H9 (cell line): Measurements from ENCODE around the gene CELF4. TPM values are rescaled to one million over a fixed set of nuclear protein-coding genes. Genes with fewer than 3 reads are reported as not detected.

Source experiments
- DNase-seq: peaks from one replicate; pipeline ENCODE4 v3.0.0-alpha.2; 2017
- H2AFZ ChIP-seq: one replicate; pipeline ENCODE4 v1.6.1; 2013; ENCODE audit warnings: mild to moderate bottlenecking, low read length, control low read depth, moderate library complexity
- H2AK5ac ChIP-seq: 2 replicates; pipeline ENCODE4 v1.6.1; 2013; ENCODE audit warnings: low read length, control low read depth, mixed read lengths; ENCODE audit not compliant: insufficient read length
- H2BK120ac ChIP-seq: one replicate; pipeline ENCODE4 v1.6.1; 2013; ENCODE audit warnings: low read depth, mild to moderate bottlenecking, low read length, control low read depth, inconsistent platforms; ENCODE audit not compliant: poor library complexity, severe bottlenecking
- H2BK12ac ChIP-seq: 2 replicates; pipeline ENCODE4 v1.6.1; 2013; ENCODE audit warnings: low read length, control low read depth, mixed read lengths, low read depth; ENCODE audit not compliant: insufficient read length
- H2BK15ac ChIP-seq: 2 replicates; pipeline ENCODE4 v1.6.1; 2013; ENCODE audit warnings: low read depth, low read length, control low read depth
- H2BK20ac ChIP-seq: one replicate; pipeline ENCODE4 v1.6.1; 2013; ENCODE audit warnings: low read depth, mild to moderate bottlenecking, low read length, control low read depth, inconsistent platforms; ENCODE audit not compliant: poor library complexity, severe bottlenecking
- H2BK5ac ChIP-seq: 2 replicates; pipeline ENCODE4 v1.6.1; 2013; ENCODE audit warnings: low read length, control low read depth, mixed read lengths; ENCODE audit not compliant: insufficient read length
- H3K14ac ChIP-seq: 2 replicates; pipeline ENCODE4 v1.6.1; 2013; ENCODE audit warnings: low read length, control low read depth; ENCODE audit not compliant: insufficient read depth
- H3K18ac ChIP-seq: 2 replicates; pipeline ENCODE4 v1.6.1; 2013; ENCODE audit warnings: low read depth, mild to moderate bottlenecking, mixed read lengths, low read length, control low read depth; ENCODE audit not compliant: insufficient read length
- H3K23ac ChIP-seq: 2 replicates; pipeline ENCODE4 v1.6.1; 2013; ENCODE audit warnings: low read length, control low read depth, mixed read lengths, low read depth; ENCODE audit not compliant: insufficient read length
- H3K23me2 ChIP-seq: 2 replicates; pipeline ENCODE4 v1.6.1; 2013; ENCODE audit warnings: low read depth, mild to moderate bottlenecking, mixed read lengths, low read length, control low read depth; ENCODE audit not compliant: insufficient read length, poor library complexity, severe bottlenecking
- H3K27ac ChIP-seq: 2 replicates; pipeline ENCODE4 v1.5.1; 2013; ENCODE audit warnings: low read length, control low read depth, mixed read lengths, low read depth; ENCODE audit not compliant: insufficient read length
- H3K27me3 ChIP-seq: 2 replicates; pipeline ENCODE4 v1.6.1; 2013; ENCODE audit warnings: low read length, control low read depth, inconsistent platforms; ENCODE audit not compliant: insufficient read depth
- H3K4ac ChIP-seq: 2 replicates; pipeline ENCODE4 v1.6.1; 2013; ENCODE audit warnings: low read depth, mild to moderate bottlenecking, control low read depth, inconsistent platforms, low read length, moderate library complexity
- H3K4me1 ChIP-seq: 2 replicates; pipeline ENCODE4 v1.6.1; 2013; ENCODE audit warnings: low read length, control low read depth, inconsistent platforms; ENCODE audit not compliant: insufficient read depth
- H3K4me2 ChIP-seq: 2 replicates; pipeline ENCODE4 v1.6.1; 2013; ENCODE audit warnings: low read length, control low read depth, mixed read lengths; ENCODE audit not compliant: insufficient read length, insufficient read depth
- H3K56ac ChIP-seq: 2 replicates; pipeline ENCODE4 v1.6.1; 2013; ENCODE audit warnings: low read depth, mild to moderate bottlenecking, mixed read lengths, low read length, control low read depth; ENCODE audit not compliant: insufficient read length
- H3K79me1 ChIP-seq: 2 replicates; pipeline ENCODE4 v1.6.1; 2013; ENCODE audit warnings: low read depth, mild to moderate bottlenecking, moderate library complexity, low read length, control low read depth, inconsistent platforms; ENCODE audit not compliant: insufficient read depth, poor library complexity, severe bottlenecking
- H3K79me2 ChIP-seq: 2 replicates; pipeline ENCODE4 v1.6.1; 2013; ENCODE audit warnings: low read length, control low read depth, inconsistent platforms; ENCODE audit not compliant: insufficient read depth
- H3K9ac ChIP-seq: 2 replicates; pipeline ENCODE4 v1.6.1; 2013; ENCODE audit warnings: low read length, control low read depth, mixed read lengths; ENCODE audit not compliant: insufficient read length; ENCODE audit errors: extremely low read depth
- H3K9me3 ChIP-seq: one replicate; pipeline ENCODE4 v1.6.1; 2013; ENCODE audit warnings: low read depth, low read length, inconsistent platforms; ENCODE audit not compliant: control insufficient read depth
- H3T11ph ChIP-seq: one replicate; pipeline ENCODE4 v1.6.1; 2013; ENCODE audit warnings: mild to moderate bottlenecking, low read length, control low read depth, inconsistent platforms
- H4K20me1 ChIP-seq: one replicate; pipeline ENCODE4 v1.6.1; 2013; ENCODE audit not compliant: control insufficient read depth, insufficient read length, insufficient read depth
- H4K5ac ChIP-seq: 2 replicates; pipeline ENCODE4 v1.6.1; 2013; ENCODE audit warnings: low read depth, mild to moderate bottlenecking, mixed read lengths, low read length, control low read depth; ENCODE audit not compliant: insufficient read length
- H4K8ac ChIP-seq: replicated peaks from 2 replicates; pipeline ENCODE4 v1.6.1; 2013; ENCODE audit warnings: low read length, control low read depth, mixed read lengths, low read depth; ENCODE audit not compliant: insufficient read length
- H4K91ac ChIP-seq: 2 replicates; pipeline ENCODE4 v1.6.1; 2013; ENCODE audit warnings: low read depth, mild to moderate bottlenecking, moderate library complexity, mixed read lengths, low read length, control low read depth; ENCODE audit not compliant: insufficient read length
- H3K27ac Mint-ChIP-seq, 3 experiments: 2 replicates in 2 of 3; 3 replicates in 1 of 3; pipeline ENCODE4 v1.8.0; 2020 to 2021; ENCODE audit warnings: mixed read lengths in 3 of 3, mild to moderate bottlenecking in 1 of 3, moderate library complexity in 1 of 3
- H3K27me3 Mint-ChIP-seq: 2 replicates; pipeline ENCODE4 v1.8.0; 2021; ENCODE audit warnings: low read depth, mild to moderate bottlenecking, moderate library complexity, mixed read lengths
- H3K36me3 Mint-ChIP-seq, 3 experiments: 2 replicates in 2 of 3; 3 replicates in 1 of 3; pipeline ENCODE4 v1.8.0; 2020 to 2021; ENCODE audit warnings: low read depth in 3 of 3, mixed read lengths in 3 of 3; ENCODE audit not compliant: insufficient read depth in 1 of 3
- H3K4me1 Mint-ChIP-seq, 2 experiments: 2 replicates each; pipeline ENCODE4 v1.8.0; 2020; ENCODE audit warnings: mixed read lengths in 2 of 2
- H3K4me3 Mint-ChIP-seq, 2 experiments: 2 replicates in 1 of 2; 3 replicates in 1 of 2; pipeline ENCODE4 v1.8.0; 2020 to 2021; ENCODE audit warnings: mild to moderate bottlenecking in 2 of 2, mixed read lengths in 2 of 2, moderate library complexity in 1 of 2
- H3K9me3 Mint-ChIP-seq, 2 experiments: 2 replicates in 1 of 2; 3 replicates in 1 of 2; pipeline ENCODE4 v1.8.0; 2020; ENCODE audit warnings: mild to moderate bottlenecking in 2 of 2, mixed read lengths in 2 of 2, moderate library complexity in 1 of 2
- CTCF ChIP-seq: fragments of 200-600 bp; sonication (generic); conservative IDR thresholded peaks from 3 replicates; pipeline ENCODE4 v1.8.0; 2021; ENCODE audit warnings: antibody characterized with exemption, mild to moderate bottlenecking
- WGBS: extraction: QIAGEN DNeasy Blood & Tissue Kit; methylation state at CpG from one replicate; pipeline ENCODE4 v1.1.7; 2013; ENCODE audit warnings: missing lambda C conversion rate, low lambda C conversion rate, mixed read lengths; ENCODE audit not compliant: insufficient read length; ENCODE audit errors: extremely low coverage; 5-methylcytosine and 5-hydroxymethylcytosine counted together
- total RNA-seq: library from RNA; stranded (reverse); gene quantifications from 2 replicates; pipeline ENCODE4 v1.2.1, GENCODE V29; 2021

Gene CELF4
- total RNA-seq, 1 experiment from 2014 or later: 1.1 TPM

- H3K4me3 Mint-ChIP-seq: peak overlapping the region in 1 of 2 experiments; percentile 50; a peak in 1 of 5 replicates
- H3K4ac ChIP-seq: no peak overlapping the region
- no peak overlapping the region for H2AFZ ChIP-seq
- H4K8ac ChIP-seq: no peak overlapping the region
- no peak overlapping the region for H4K91ac ChIP-seq
- H3K4me1 Mint-ChIP-seq: peaks cover 13 to 24% of the 10 kb centered on the region in 2 experiments
- H3K27ac Mint-ChIP-seq: no peak overlapping the region
- peaks cover 0 to 1% (median 0%) of the 10 kb centered on the region in 3 experiments; a peak in 1 of 7 replicates for H3K36me3 Mint-ChIP-seq
- TF ChIP-seq CTCF: no peak
- no peak for DNase-seq
- no peak overlapping the region for H2BK12ac ChIP-seq
- H3K9ac ChIP-seq: no peak overlapping the region
- H3K23me2 ChIP-seq: peaks cover 20% of the 10 kb centered on the region
- no peak overlapping the region for H4K5ac ChIP-seq
- no peak overlapping the region for H2AK5ac ChIP-seq
- no peak overlapping the region for H2BK20ac ChIP-seq
- H3K27me3 ChIP-seq: peaks cover 33% of the 10 kb centered on the region
- H2BK120ac ChIP-seq: no peak overlapping the region
- H3K18ac ChIP-seq: no peak overlapping the region
- peaks cover 94% of the 10 kb centered on the region for H3K27me3 Mint-ChIP-seq
- no peak overlapping the region for H3T11ph ChIP-seq
- no peaks in the 10 kb centered on the region for H4K20me1 ChIP-seq
- H3K27ac ChIP-seq: no peak overlapping the region
- WGBS: no CpG with 5 or more reads among the region's 13 CpGs
- no peaks in the 10 kb centered on the region for H3K79me1 ChIP-seq
- no peaks in the 10 kb centered on the region for H3K79me2 ChIP-seq
- H3K23ac ChIP-seq: no peak overlapping the region
- H3K4me1 ChIP-seq: no peaks in the 10 kb centered on the region; the same call in 1 of the 2 replicates
- no peak overlapping the region for H3K56ac ChIP-seq
- H3K14ac ChIP-seq: no peak overlapping the region
- H2BK5ac ChIP-seq: no peak overlapping the region
- H2BK15ac ChIP-seq: no peak overlapping the region
- H3K4me2 ChIP-seq: peak overlapping the region; percentile 17
- H3K9me3 Mint-ChIP-seq: no peaks in the 10 kb centered on the region; a peak in 2 of 5 replicates
- no peaks in the 10 kb centered on the region for H3K9me3 ChIP-seq
Measured at GRCh38 chr18:37563931-37564392, 1.6 kb downstream of the CELF4 start.
